H9 (cell line): Measurements from ENCODE around the gene PTAR1. TPM values are rescaled to one million over a fixed set of nuclear protein-coding genes. Genes with fewer than 3 reads are reported as not detected.

ENCODE experiments used
- DNase-seq: peaks from one replicate; pipeline ENCODE4 v3.0.0-alpha.2; 2017
- H2AFZ ChIP-seq: one replicate; pipeline ENCODE4 v1.6.1; 2013; ENCODE audit warnings: mild to moderate bottlenecking, low read length, control low read depth, moderate library complexity
- H2AK5ac ChIP-seq: 2 replicates; pipeline ENCODE4 v1.6.1; 2013; ENCODE audit warnings: low read length, control low read depth, mixed read lengths; ENCODE audit not compliant: insufficient read length
- H2BK120ac ChIP-seq: one replicate; pipeline ENCODE4 v1.6.1; 2013; ENCODE audit warnings: low read depth, mild to moderate bottlenecking, low read length, control low read depth, inconsistent platforms; ENCODE audit not compliant: poor library complexity, severe bottlenecking
- H2BK12ac ChIP-seq: 2 replicates; pipeline ENCODE4 v1.6.1; 2013; ENCODE audit warnings: low read length, control low read depth, mixed read lengths, low read depth; ENCODE audit not compliant: insufficient read length
- H2BK15ac ChIP-seq: 2 replicates; pipeline ENCODE4 v1.6.1; 2013; ENCODE audit warnings: low read depth, low read length, control low read depth
- H2BK20ac ChIP-seq: one replicate; pipeline ENCODE4 v1.6.1; 2013; ENCODE audit warnings: low read depth, mild to moderate bottlenecking, low read length, control low read depth, inconsistent platforms; ENCODE audit not compliant: poor library complexity, severe bottlenecking
- H2BK5ac ChIP-seq: 2 replicates; pipeline ENCODE4 v1.6.1; 2013; ENCODE audit warnings: low read length, control low read depth, mixed read lengths; ENCODE audit not compliant: insufficient read length
- H3K14ac ChIP-seq: 2 replicates; pipeline ENCODE4 v1.6.1; 2013; ENCODE audit warnings: low read length, control low read depth; ENCODE audit not compliant: insufficient read depth
- H3K18ac ChIP-seq: 2 replicates; pipeline ENCODE4 v1.6.1; 2013; ENCODE audit warnings: low read depth, mild to moderate bottlenecking, mixed read lengths, low read length, control low read depth; ENCODE audit not compliant: insufficient read length
- H3K23ac ChIP-seq: 2 replicates; pipeline ENCODE4 v1.6.1; 2013; ENCODE audit warnings: low read length, control low read depth, mixed read lengths, low read depth; ENCODE audit not compliant: insufficient read length
- H3K23me2 ChIP-seq: 2 replicates; pipeline ENCODE4 v1.6.1; 2013; ENCODE audit warnings: low read depth, mild to moderate bottlenecking, mixed read lengths, low read length, control low read depth; ENCODE audit not compliant: insufficient read length, poor library complexity, severe bottlenecking
- H3K27ac ChIP-seq: 2 replicates; pipeline ENCODE4 v1.5.1; 2013; ENCODE audit warnings: low read length, control low read depth, mixed read lengths, low read depth; ENCODE audit not compliant: insufficient read length
- H3K27me3 ChIP-seq: 2 replicates; pipeline ENCODE4 v1.6.1; 2013; ENCODE audit warnings: low read length, control low read depth, inconsistent platforms; ENCODE audit not compliant: insufficient read depth
- H3K4ac ChIP-seq: 2 replicates; pipeline ENCODE4 v1.6.1; 2013; ENCODE audit warnings: low read depth, mild to moderate bottlenecking, control low read depth, inconsistent platforms, low read length, moderate library complexity
- H3K4me1 ChIP-seq: 2 replicates; pipeline ENCODE4 v1.6.1; 2013; ENCODE audit warnings: low read length, control low read depth, inconsistent platforms; ENCODE audit not compliant: insufficient read depth
- H3K4me2 ChIP-seq: 2 replicates; pipeline ENCODE4 v1.6.1; 2013; ENCODE audit warnings: low read length, control low read depth, mixed read lengths; ENCODE audit not compliant: insufficient read length, insufficient read depth
- H3K56ac ChIP-seq: 2 replicates; pipeline ENCODE4 v1.6.1; 2013; ENCODE audit warnings: low read depth, mild to moderate bottlenecking, mixed read lengths, low read length, control low read depth; ENCODE audit not compliant: insufficient read length
- H3K79me1 ChIP-seq: 2 replicates; pipeline ENCODE4 v1.6.1; 2013; ENCODE audit warnings: low read depth, mild to moderate bottlenecking, moderate library complexity, low read length, control low read depth, inconsistent platforms; ENCODE audit not compliant: insufficient read depth, poor library complexity, severe bottlenecking
- H3K79me2 ChIP-seq: 2 replicates; pipeline ENCODE4 v1.6.1; 2013; ENCODE audit warnings: low read length, control low read depth, inconsistent platforms; ENCODE audit not compliant: insufficient read depth
- H3K9ac ChIP-seq: 2 replicates; pipeline ENCODE4 v1.6.1; 2013; ENCODE audit warnings: low read length, control low read depth, mixed read lengths; ENCODE audit not compliant: insufficient read length; ENCODE audit errors: extremely low read depth
- H3K9me3 ChIP-seq: one replicate; pipeline ENCODE4 v1.6.1; 2013; ENCODE audit warnings: low read depth, low read length, inconsistent platforms; ENCODE audit not compliant: control insufficient read depth
- H3T11ph ChIP-seq: one replicate; pipeline ENCODE4 v1.6.1; 2013; ENCODE audit warnings: mild to moderate bottlenecking, low read length, control low read depth, inconsistent platforms
- H4K20me1 ChIP-seq: one replicate; pipeline ENCODE4 v1.6.1; 2013; ENCODE audit not compliant: control insufficient read depth, insufficient read length, insufficient read depth
- H4K5ac ChIP-seq: 2 replicates; pipeline ENCODE4 v1.6.1; 2013; ENCODE audit warnings: low read depth, mild to moderate bottlenecking, mixed read lengths, low read length, control low read depth; ENCODE audit not compliant: insufficient read length
- H4K8ac ChIP-seq: replicated peaks from 2 replicates; pipeline ENCODE4 v1.6.1; 2013; ENCODE audit warnings: low read length, control low read depth, mixed read lengths, low read depth; ENCODE audit not compliant: insufficient read length
- H4K91ac ChIP-seq: 2 replicates; pipeline ENCODE4 v1.6.1; 2013; ENCODE audit warnings: low read depth, mild to moderate bottlenecking, moderate library complexity, mixed read lengths, low read length, control low read depth; ENCODE audit not compliant: insufficient read length
- H3K27ac Mint-ChIP-seq, 3 experiments: 2 replicates in 2 of 3; 3 replicates in 1 of 3; pipeline ENCODE4 v1.8.0; 2020 to 2021; ENCODE audit warnings: mixed read lengths in 3 of 3, mild to moderate bottlenecking in 1 of 3, moderate library complexity in 1 of 3
- H3K27me3 Mint-ChIP-seq: 2 replicates; pipeline ENCODE4 v1.8.0; 2021; ENCODE audit warnings: low read depth, mild to moderate bottlenecking, moderate library complexity, mixed read lengths
- H3K36me3 Mint-ChIP-seq, 3 experiments: 2 replicates in 2 of 3; 3 replicates in 1 of 3; pipeline ENCODE4 v1.8.0; 2020 to 2021; ENCODE audit warnings: low read depth in 3 of 3, mixed read lengths in 3 of 3; ENCODE audit not compliant: insufficient read depth in 1 of 3
- H3K4me1 Mint-ChIP-seq, 2 experiments: 2 replicates each; pipeline ENCODE4 v1.8.0; 2020; ENCODE audit warnings: mixed read lengths in 2 of 2
- H3K4me3 Mint-ChIP-seq, 2 experiments: 2 replicates in 1 of 2; 3 replicates in 1 of 2; pipeline ENCODE4 v1.8.0; 2020 to 2021; ENCODE audit warnings: mild to moderate bottlenecking in 2 of 2, mixed read lengths in 2 of 2, moderate library complexity in 1 of 2
- H3K9me3 Mint-ChIP-seq, 2 experiments: 2 replicates in 1 of 2; 3 replicates in 1 of 2; pipeline ENCODE4 v1.8.0; 2020; ENCODE audit warnings: mild to moderate bottlenecking in 2 of 2, mixed read lengths in 2 of 2, moderate library complexity in 1 of 2
- CTCF ChIP-seq: fragments of 200-600 bp; sonication (generic); conservative IDR thresholded peaks from 3 replicates; pipeline ENCODE4 v1.8.0; 2021; ENCODE audit warnings: antibody characterized with exemption, mild to moderate bottlenecking
- WGBS: extraction: QIAGEN DNeasy Blood & Tissue Kit; methylation state at CpG from one replicate; pipeline ENCODE4 v1.1.7; 2013; ENCODE audit warnings: missing lambda C conversion rate, low lambda C conversion rate, mixed read lengths; ENCODE audit not compliant: insufficient read length; ENCODE audit errors: extremely low coverage; 5-methylcytosine and 5-hydroxymethylcytosine counted together
- total RNA-seq: library from RNA; stranded (reverse); gene quantifications from 2 replicates; pipeline ENCODE4 v1.2.1, GENCODE V29; 2021

Gene PTAR1
- total RNA-seq, 1 experiment from 2014 or later: 117 TPM

GRCh38 chr9:69675563-69675962 lies 84.2 kb downstream of the PTAR1 start:
- H3K9me3 ChIP-seq: no peaks in the 10 kb centered on the region
- H3K27me3 Mint-ChIP-seq: peaks cover 1% of the 10 kb centered on the region
- H3K4me2 ChIP-seq: no peak overlapping the region
- H2BK5ac ChIP-seq: no peak overlapping the region
- H3K36me3 Mint-ChIP-seq: no peaks in the 10 kb centered on the region; a peak in 1 of 7 replicates
- no peak overlapping the region for H2BK12ac ChIP-seq
- no peak overlapping the region for H3K23ac ChIP-seq
- peaks cover 17% of the 10 kb centered on the region in 2 experiments for H3K4me1 Mint-ChIP-seq
- WGBS: no CpG with 5 or more reads among the region's 3 CpGs
- H2BK20ac ChIP-seq: no peak overlapping the region
- no peaks in the 10 kb centered on the region for H4K20me1 ChIP-seq
- H3T11ph ChIP-seq: no peak overlapping the region
- H3K9me3 Mint-ChIP-seq: no peaks in the 10 kb centered on the region
- H3K4me3 Mint-ChIP-seq: no peak overlapping the region
- no peak overlapping the region for H2AK5ac ChIP-seq
- H2BK120ac ChIP-seq: no peak overlapping the region
- no peaks in the 10 kb centered on the region for H3K79me1 ChIP-seq
- H3K9ac ChIP-seq: no peak overlapping the region
- H4K5ac ChIP-seq: no peak overlapping the region
- no peaks in the 10 kb centered on the region for H3K79me2 ChIP-seq
- H3K56ac ChIP-seq: no peak overlapping the region
- peaks cover 8% of the 10 kb centered on the region; the same call in 1 of the 2 replicates for H3K27me3 ChIP-seq
- no peak overlapping the region for H3K14ac ChIP-seq
- H3K27ac Mint-ChIP-seq: no peak overlapping the region
- no peak for TF ChIP-seq CTCF
- H4K91ac ChIP-seq: no peak overlapping the region
- H2AFZ ChIP-seq: no peak overlapping the region
- peaks cover 7% of the 10 kb centered on the region for H3K23me2 ChIP-seq
- DNase-seq: no peak
- H2BK15ac ChIP-seq: no peak overlapping the region
- no peak overlapping the region for H3K27ac ChIP-seq
- no peak overlapping the region for H3K4ac ChIP-seq
- H3K18ac ChIP-seq: no peak overlapping the region
- H3K4me1 ChIP-seq: no peaks in the 10 kb centered on the region
- H4K8ac ChIP-seq: no peak overlapping the region
